Hematopoietic multipotent progenitor cell treated with erythropoietin and hydrocortisone succinate and interleukin-3 and kit ligand, for 17 days (in vitro differentiated cells): ENCODE results near the gene CLNK.

Experiments used
- DNase-seq: peaks from one replicate; pipeline ENCODE4 v3.0.0-alpha.2; 2015; ENCODE audit warnings: low spot score

Gene CLNK

GRCh38 chr4:10521424-10521823 is 163.1 kb downstream of the CLNK start:
- no peak for DNase-seq

- DNase-seq = no peak
These were observed 174.8 kb downstream of the CLNK start for GRCh38 chr4:10509733-10510132.

GRCh38 chr4:10506077-10506476 is 178.5 kb downstream of the CLNK start:
- DNase-seq = no peak

- no peak for DNase-seq
These were observed 179.9 kb downstream of the CLNK start for GRCh38 chr4:10504570-10505179.

- DNase-seq = no peak
These were observed 181.9 kb downstream of the CLNK start for GRCh38 chr4:10502717-10503116.

GRCh38 chr4:10500776-10501175 is 183.8 kb downstream of the CLNK start:
- DNase-seq = no peak

- no peak for DNase-seq
These were observed 188.4 kb downstream of the CLNK start for GRCh38 chr4:10496200-10496599.

- no peak for DNase-seq
These were observed 188.9 kb downstream of the CLNK start for GRCh38 chr4:10495651-10496050.

GRCh38 chr4:10492464-10492863 is 192.1 kb downstream of the CLNK start:
- no peak for DNase-seq

GRCh38 chr4:10491401-10491800 is 193.2 kb downstream of the CLNK start:
- DNase-seq = no peak

- DNase-seq = no peak
These were observed 193.6 kb downstream of the CLNK start for GRCh38 chr4:10490996-10491395.

- no peak for DNase-seq
These were observed 201.7 kb downstream of the CLNK start for GRCh38 chr4:10482913-10483312.

GRCh38 chr4:10480616-10481015 is 204.0 kb downstream of the CLNK start:
- DNase-seq = no peak

- DNase-seq = no peak
These were observed 205.9 kb downstream of the CLNK start for GRCh38 chr4:10478621-10479020.

GRCh38 chr4:10470505-10470904 is 214.1 kb downstream of the CLNK start:
- DNase-seq = no peak

- no peak for DNase-seq
These were observed 218.4 kb downstream of the CLNK start for GRCh38 chr4:10466161-10466560.

GRCh38 chr4:10462876-10463275 is 221.7 kb downstream of the CLNK start:
- no peak for DNase-seq

- DNase-seq = no peak
These were observed 222.6 kb downstream of the CLNK start for GRCh38 chr4:10461850-10462400.

- DNase-seq = peak; percentile 68
These were observed 223.3 kb downstream of the CLNK start for GRCh38 chr4:10461091-10461849.

- DNase-seq = no peak
These were observed 224.1 kb downstream of the CLNK start for GRCh38 chr4:10460313-10461047.

- no peak for DNase-seq
These were observed 225.3 kb downstream of the CLNK start for GRCh38 chr4:10459305-10459704.

GRCh38 chr4:10458177-10458576 is 226.4 kb downstream of the CLNK start:
- DNase-seq = no peak

GRCh38 chr4:10457255-10457801 is 227.2 kb downstream of the CLNK start, which contains the start of gene ZNF518B:
Gene ZNF518B (minus strand): TSS chr4:10457426. CDS start chr4:10446328, 11,098 bp downstream.
- DNase-seq = peak; percentile 67
